ENCODE measurements around the gene MYEF2. TPM values are rescaled to one million over a fixed set of nuclear protein-coding genes. Genes with fewer than 3 reads are reported as not detected.

Gene MYEF2
- total and polyA plus RNA-seq, 10 of the 15 experiments (the other 5 are each of a cell fraction or from before 2014, with no cell fraction given), result 9.2 to 47.0 (median 19.9) TPM

DNA sequence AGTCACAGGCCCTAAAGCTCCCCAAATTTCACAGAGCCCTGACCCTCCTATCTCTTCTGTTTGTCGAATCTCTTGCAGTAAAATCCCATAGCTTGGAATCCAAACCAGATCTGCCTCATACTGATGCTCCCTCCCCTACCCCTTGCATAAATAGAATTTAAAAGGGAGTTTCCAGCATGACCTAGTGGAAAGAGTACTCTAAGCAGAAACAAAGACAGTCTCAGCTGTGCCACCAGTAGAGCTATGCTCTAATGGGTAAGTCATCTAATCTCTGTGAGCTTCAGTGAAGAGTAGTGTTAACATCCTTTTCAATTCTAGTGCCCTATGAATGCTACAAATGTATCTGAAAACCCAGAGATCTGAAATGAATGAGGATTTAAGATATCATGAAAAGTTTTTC lies 24.0 kb upstream of the MYEF2 start (continued):
- TF ChIP-seq, protein P1, sequence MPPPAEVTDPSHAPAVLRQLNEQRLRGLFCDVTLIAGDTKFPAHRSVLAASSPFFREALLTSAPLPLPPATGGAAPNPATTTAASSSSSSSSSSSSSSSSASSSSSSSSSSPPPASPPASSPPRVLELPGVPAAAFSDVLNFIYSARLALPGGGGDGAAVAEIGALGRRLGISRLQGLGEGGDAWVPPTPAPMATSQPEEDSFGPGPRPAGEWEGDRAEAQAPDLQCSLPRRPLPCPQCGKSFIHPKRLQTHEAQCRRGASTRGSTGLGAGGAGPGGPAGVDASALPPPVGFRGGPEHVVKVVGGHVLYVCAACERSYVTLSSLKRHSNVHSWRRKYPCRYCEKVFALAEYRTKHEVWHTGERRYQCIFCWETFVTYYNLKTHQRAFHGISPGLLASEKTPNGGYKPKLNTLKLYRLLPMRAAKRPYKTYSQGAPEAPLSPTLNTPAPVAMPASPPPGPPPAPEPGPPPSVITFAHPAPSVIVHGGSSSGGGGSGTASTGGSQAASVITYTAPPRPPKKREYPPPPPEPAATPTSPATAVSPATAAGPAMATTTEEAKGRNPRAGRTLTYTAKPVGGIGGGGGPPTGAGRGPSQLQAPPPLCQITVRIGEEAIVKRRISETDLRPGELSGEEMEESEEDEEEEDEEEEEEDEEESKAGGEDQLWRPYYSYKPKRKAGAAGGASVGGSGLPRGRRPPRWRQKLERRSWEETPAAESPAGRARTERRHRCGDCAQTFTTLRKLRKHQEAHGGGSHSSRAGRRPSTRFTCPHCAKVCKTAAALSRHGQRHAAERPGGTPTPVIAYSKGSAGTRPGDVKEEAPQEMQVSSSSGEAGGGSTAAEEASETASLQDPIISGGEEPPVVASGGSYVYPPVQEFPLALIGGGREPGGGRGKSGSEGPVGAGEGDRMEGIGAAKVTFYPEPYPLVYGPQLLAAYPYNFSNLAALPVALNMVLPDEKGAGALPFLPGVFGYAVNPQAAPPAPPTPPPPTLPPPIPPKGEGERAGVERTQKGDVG (CRISPR knock-in tag; IDR thresholded peaks at IDR 0.05), result no peak
- TF ChIP-seq, protein P2, sequence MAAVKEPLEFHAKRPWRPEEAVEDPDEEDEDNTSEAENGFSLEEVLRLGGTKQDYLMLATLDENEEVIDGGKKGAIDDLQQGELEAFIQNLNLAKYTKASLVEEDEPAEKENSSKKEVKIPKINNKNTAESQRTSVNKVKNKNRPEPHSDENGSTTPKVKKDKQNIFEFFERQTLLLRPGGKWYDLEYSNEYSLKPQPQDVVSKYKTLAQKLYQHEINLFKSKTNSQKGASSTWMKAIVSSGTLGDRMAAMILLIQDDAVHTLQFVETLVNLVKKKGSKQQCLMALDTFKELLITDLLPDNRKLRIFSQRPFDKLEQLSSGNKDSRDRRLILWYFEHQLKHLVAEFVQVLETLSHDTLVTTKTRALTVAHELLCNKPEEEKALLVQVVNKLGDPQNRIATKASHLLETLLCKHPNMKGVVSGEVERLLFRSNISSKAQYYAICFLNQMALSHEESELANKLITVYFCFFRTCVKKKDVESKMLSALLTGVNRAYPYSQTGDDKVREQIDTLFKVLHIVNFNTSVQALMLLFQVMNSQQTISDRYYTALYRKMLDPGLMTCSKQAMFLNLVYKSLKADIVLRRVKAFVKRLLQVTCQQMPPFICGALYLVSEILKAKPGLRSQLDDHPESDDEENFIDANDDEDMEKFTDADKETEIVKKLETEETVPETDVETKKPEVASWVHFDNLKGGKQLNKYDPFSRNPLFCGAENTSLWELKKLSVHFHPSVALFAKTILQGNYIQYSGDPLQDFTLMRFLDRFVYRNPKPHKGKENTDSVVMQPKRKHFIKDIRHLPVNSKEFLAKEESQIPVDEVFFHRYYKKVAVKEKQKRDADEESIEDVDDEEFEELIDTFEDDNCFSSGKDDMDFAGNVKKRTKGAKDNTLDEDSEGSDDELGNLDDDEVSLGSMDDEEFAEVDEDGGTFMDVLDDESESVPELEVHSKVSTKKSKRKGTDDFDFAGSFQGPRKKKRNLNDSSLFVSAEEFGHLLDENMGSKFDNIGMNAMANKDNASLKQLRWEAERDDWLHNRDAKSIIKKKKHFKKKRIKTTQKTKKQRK (IDR thresholded peaks at IDR 0.05; ENCODE audit: low read depth, low read length), result no peak
- TF ChIP-seq TARDBP (IDR thresholded peaks at IDR 0.05; ENCODE audit: borderline replicate concordance) (no peak), SUZ12 (IDR thresholded peaks at IDR 0.05; ENCODE audit: unreplicated experiment) (no peak), NR2C2 (IDR thresholded peaks at IDR 0.05; ENCODE audit: borderline replicate concordance, control insufficient read depth, insufficient read length, low read depth) (no peak), SREBF2 (IDR thresholded peaks at IDR 0.05; ENCODE audit: low read length) (no peak)
- TF ChIP-seq, protein P3, sequence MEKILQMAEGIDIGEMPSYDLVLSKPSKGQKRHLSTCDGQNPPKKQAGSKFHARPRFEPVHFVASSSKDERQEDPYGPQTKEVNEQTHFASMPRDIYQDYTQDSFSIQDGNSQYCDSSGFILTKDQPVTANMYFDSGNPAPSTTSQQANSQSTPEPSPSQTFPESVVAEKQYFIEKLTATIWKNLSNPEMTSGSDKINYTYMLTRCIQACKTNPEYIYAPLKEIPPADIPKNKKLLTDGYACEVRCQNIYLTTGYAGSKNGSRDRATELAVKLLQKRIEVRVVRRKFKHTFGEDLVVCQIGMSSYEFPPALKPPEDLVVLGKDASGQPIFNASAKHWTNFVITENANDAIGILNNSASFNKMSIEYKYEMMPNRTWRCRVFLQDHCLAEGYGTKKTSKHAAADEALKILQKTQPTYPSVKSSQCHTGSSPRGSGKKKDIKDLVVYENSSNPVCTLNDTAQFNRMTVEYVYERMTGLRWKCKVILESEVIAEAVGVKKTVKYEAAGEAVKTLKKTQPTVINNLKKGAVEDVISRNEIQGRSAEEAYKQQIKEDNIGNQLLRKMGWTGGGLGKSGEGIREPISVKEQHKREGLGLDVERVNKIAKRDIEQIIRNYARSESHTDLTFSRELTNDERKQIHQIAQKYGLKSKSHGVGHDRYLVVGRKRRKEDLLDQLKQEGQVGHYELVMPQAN (conservative IDR thresholded peaks at IDR 0.05), result no peak
- TF ChIP-seq, protein P4, sequence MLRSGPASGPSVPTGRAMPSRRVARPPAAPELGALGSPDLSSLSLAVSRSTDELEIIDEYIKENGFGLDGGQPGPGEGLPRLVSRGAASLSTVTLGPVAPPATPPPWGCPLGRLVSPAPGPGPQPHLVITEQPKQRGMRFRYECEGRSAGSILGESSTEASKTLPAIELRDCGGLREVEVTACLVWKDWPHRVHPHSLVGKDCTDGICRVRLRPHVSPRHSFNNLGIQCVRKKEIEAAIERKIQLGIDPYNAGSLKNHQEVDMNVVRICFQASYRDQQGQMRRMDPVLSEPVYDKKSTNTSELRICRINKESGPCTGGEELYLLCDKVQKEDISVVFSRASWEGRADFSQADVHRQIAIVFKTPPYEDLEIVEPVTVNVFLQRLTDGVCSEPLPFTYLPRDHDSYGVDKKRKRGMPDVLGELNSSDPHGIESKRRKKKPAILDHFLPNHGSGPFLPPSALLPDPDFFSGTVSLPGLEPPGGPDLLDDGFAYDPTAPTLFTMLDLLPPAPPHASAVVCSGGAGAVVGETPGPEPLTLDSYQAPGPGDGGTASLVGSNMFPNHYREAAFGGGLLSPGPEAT (IDR thresholded peaks at IDR 0.05; ENCODE audit: low read depth), result no peak
